ENCODE data around the gene OR10A3.

The OR10A3 gene

GRCh38 chr11:7982582-7983119 is 41.1 kb upstream of the OR10A3 start:
- no peak overlapping the region for H2AK5ac ChIP-seq (ENCODE audit: low read length, severe bottlenecking)
- H3K23ac ChIP-seq (ENCODE audit: low read length in 2 of 2): no peak overlapping the region
- no peaks in the 10 kb centered on the region for H3K36me3 ChIP-seq (ENCODE audit: control insufficient read depth in 1 of 2, insufficient read depth in 2 of 2, low read depth in 1 of 2, low read length in 2 of 2)
- peaks cover 6% of the 10 kb centered on the region for H3K4me1 ChIP-seq (ENCODE audit: control insufficient read depth, insufficient read depth, low read depth, low read length)
- no peak overlapping the region for H3K4me3 ChIP-seq (ENCODE audit: insufficient read depth in 1 of 2, low read depth in 1 of 2, low read length in 2 of 2)
- no peak for DNase-seq
- H3K27me3 ChIP-seq (ENCODE audit: control insufficient read depth in 1 of 2, insufficient read depth in 1 of 2, low read length in 2 of 2): no peaks in the 10 kb centered on the region
- no peaks in the 10 kb centered on the region for H3K9me3 ChIP-seq (ENCODE audit: control insufficient read depth, low read length)
- no peak overlapping the region for H3K4me2 ChIP-seq (ENCODE audit: low read length, poor library complexity, severe bottlenecking)
- no peak overlapping the region for H3K18ac ChIP-seq (ENCODE audit: low read depth in 1 of 2, low read length in 2 of 2)
- no peak overlapping the region for H2AFZ ChIP-seq (ENCODE audit: low read depth, low read length)
- H3K4ac ChIP-seq (ENCODE audit: low read depth in 1 of 2, low read length in 2 of 2): no peak overlapping the region
- no peak overlapping the region for H4K91ac ChIP-seq (ENCODE audit: low read length)
- H3K9ac ChIP-seq (ENCODE audit: low read length): no peak overlapping the region
- H2BK15ac ChIP-seq (ENCODE audit: low read depth, poor library complexity, severe bottlenecking): no peak overlapping the region
- no peak overlapping the region for H3K27ac ChIP-seq (ENCODE audit: low read length, poor library complexity, severe bottlenecking)
- no CpG with 5 or more reads among the region's 1 CpG for WGBS
- no peak overlapping the region for H2BK12ac ChIP-seq (ENCODE audit: low read length in 2 of 2)
- no peak overlapping the region for H4K8ac ChIP-seq (ENCODE audit: low read length)
- H2BK5ac ChIP-seq (ENCODE audit: low read depth, low read length, poor library complexity, severe bottlenecking): no peak overlapping the region
- H3K14ac ChIP-seq (ENCODE audit: low read length in 2 of 2): no peak overlapping the region
- H2BK120ac ChIP-seq (ENCODE audit: low read depth, low read length): no peak overlapping the region
- H3K79me1 ChIP-seq (replicated peaks; ENCODE audit: low read length, poor library complexity, severe bottlenecking): no peaks in the 10 kb centered on the region

- H3K14ac ChIP-seq (ENCODE audit: low read length in 2 of 2): no peak overlapping the region
Observed at GRCh38 chr11:7981619-7982157, 40.2 kb upstream of the OR10A3 start.

GRCh38 chr11:7977232-7977917 is 35.9 kb upstream of the OR10A3 start:
- Histone ChIP-seq H4K91ac (ENCODE audit: low read length) (no peak overlapping the region), H3K4me3 (ENCODE audit: insufficient read depth in 1 of 2, low read depth in 1 of 2, low read length in 2 of 2) (no peak overlapping the region), H2AFZ (ENCODE audit: low read depth, low read length) (peak overlapping the region; percentile 27), H2BK12ac (ENCODE audit: low read length in 2 of 2) (no peak overlapping the region), H3K9me3 (ENCODE audit: control insufficient read depth, low read length) (no peaks in the 10 kb centered on the region), H3K4me1 (ENCODE audit: control insufficient read depth, insufficient read depth, low read depth, low read length) (peaks cover 5% of the 10 kb centered on the region), H3K9ac (ENCODE audit: low read length) (no peak overlapping the region), H3K14ac (ENCODE audit: low read length in 2 of 2) (no peak overlapping the region), H2AK5ac (ENCODE audit: low read length, severe bottlenecking) (no peak overlapping the region), H4K8ac (ENCODE audit: low read length) (no peak overlapping the region), H3K18ac (ENCODE audit: low read depth in 1 of 2, low read length in 2 of 2) (no peak overlapping the region), H3K27me3 (ENCODE audit: control insufficient read depth in 1 of 2, insufficient read depth in 1 of 2, low read length in 2 of 2) (no peaks in the 10 kb centered on the region), H2BK15ac (ENCODE audit: low read depth, poor library complexity, severe bottlenecking) (no peak overlapping the region), H3K4ac (ENCODE audit: low read depth in 1 of 2, low read length in 2 of 2) (no peak overlapping the region), H2BK120ac (ENCODE audit: low read depth, low read length) (no peak overlapping the region), H3K36me3 (ENCODE audit: control insufficient read depth in 1 of 2, insufficient read depth in 2 of 2, low read depth in 1 of 2, low read length in 2 of 2) (no peaks in the 10 kb centered on the region), H3K79me1 (replicated peaks; ENCODE audit: low read length, poor library complexity, severe bottlenecking) (no peaks in the 10 kb centered on the region), H3K27ac (ENCODE audit: low read length, poor library complexity, severe bottlenecking) (peak overlapping the region; percentile 66), H2BK5ac (ENCODE audit: low read depth, low read length, poor library complexity, severe bottlenecking) (no peak overlapping the region), H3K4me2 (ENCODE audit: low read length, poor library complexity, severe bottlenecking) (no peak overlapping the region), H3K23ac (ENCODE audit: low read length in 2 of 2) (no peak overlapping the region)
- DNase-seq: peak; percentile 63
- WGBS: 14% methylated on average over 5 of the region's 5 CpGs

More at GRCh38 chr11:7981619-7982157, 40.2 kb upstream of the OR10A3 start:
- no peak overlapping the region for H3K4me3 ChIP-seq (ENCODE audit: insufficient read depth in 1 of 2, low read depth in 1 of 2, low read length in 2 of 2)
- 100% methylated on average over 1 of the region's 1 CpG for WGBS
- no peaks in the 10 kb centered on the region for H3K9me3 ChIP-seq (ENCODE audit: control insufficient read depth, low read length)
- H2BK5ac ChIP-seq (ENCODE audit: low read depth, low read length, poor library complexity, severe bottlenecking): no peak overlapping the region
- no peak overlapping the region for H2AFZ ChIP-seq (ENCODE audit: low read depth, low read length)
- H3K36me3 ChIP-seq (ENCODE audit: control insufficient read depth in 1 of 2, insufficient read depth in 2 of 2, low read depth in 1 of 2, low read length in 2 of 2): no peaks in the 10 kb centered on the region
- no peak overlapping the region for H4K91ac ChIP-seq (ENCODE audit: low read length)
- H3K4me1 ChIP-seq (ENCODE audit: control insufficient read depth, insufficient read depth, low read depth, low read length): peaks cover 5% of the 10 kb centered on the region
- H3K23ac ChIP-seq (ENCODE audit: low read length in 2 of 2): no peak overlapping the region
- H2BK15ac ChIP-seq (ENCODE audit: low read depth, poor library complexity, severe bottlenecking): no peak overlapping the region
- DNase-seq: no peak
- no peak overlapping the region for H4K8ac ChIP-seq (ENCODE audit: low read length)
- H3K27me3 ChIP-seq (ENCODE audit: control insufficient read depth in 1 of 2, insufficient read depth in 1 of 2, low read length in 2 of 2): no peaks in the 10 kb centered on the region
- H2BK12ac ChIP-seq (ENCODE audit: low read length in 2 of 2): no peak overlapping the region
- no peak overlapping the region for H3K4me2 ChIP-seq (ENCODE audit: low read length, poor library complexity, severe bottlenecking)
- H2AK5ac ChIP-seq (ENCODE audit: low read length, severe bottlenecking): no peak overlapping the region
- no peak overlapping the region for H3K27ac ChIP-seq (ENCODE audit: low read length, poor library complexity, severe bottlenecking)
- H3K79me1 ChIP-seq (replicated peaks; ENCODE audit: low read length, poor library complexity, severe bottlenecking): no peaks in the 10 kb centered on the region
- no peak overlapping the region for H3K18ac ChIP-seq (ENCODE audit: low read depth in 1 of 2, low read length in 2 of 2)
- H2BK120ac ChIP-seq (ENCODE audit: low read depth, low read length): no peak overlapping the region
- no peak overlapping the region for H3K9ac ChIP-seq (ENCODE audit: low read length)
- no peak overlapping the region for H3K4ac ChIP-seq (ENCODE audit: low read depth in 1 of 2, low read length in 2 of 2)

- Histone ChIP-seq H4K91ac (ENCODE audit: low read length) (no peak overlapping the region), H3K27me3 (ENCODE audit: control insufficient read depth in 1 of 2, insufficient read depth in 1 of 2, low read length in 2 of 2) (no peaks in the 10 kb centered on the region), H3K79me1 (replicated peaks; ENCODE audit: low read length, poor library complexity, severe bottlenecking) (no peaks in the 10 kb centered on the region), H3K4me2 (ENCODE audit: low read length, poor library complexity, severe bottlenecking) (no peak overlapping the region), H3K4me1 (ENCODE audit: control insufficient read depth, insufficient read depth, low read depth, low read length) (peaks cover 5% of the 10 kb centered on the region), H3K23ac (ENCODE audit: low read length in 2 of 2) (no peak overlapping the region), H2BK15ac (ENCODE audit: low read depth, poor library complexity, severe bottlenecking) (no peak overlapping the region), H2BK5ac (ENCODE audit: low read depth, low read length, poor library complexity, severe bottlenecking) (no peak overlapping the region), H3K4ac (ENCODE audit: low read depth in 1 of 2, low read length in 2 of 2) (no peak overlapping the region), H2AK5ac (ENCODE audit: low read length, severe bottlenecking) (no peak overlapping the region), H3K36me3 (ENCODE audit: control insufficient read depth in 1 of 2, insufficient read depth in 2 of 2, low read depth in 1 of 2, low read length in 2 of 2) (no peaks in the 10 kb centered on the region), H3K9ac (ENCODE audit: low read length) (no peak overlapping the region), H2AFZ (ENCODE audit: low read depth, low read length) (no peak overlapping the region), H2BK12ac (ENCODE audit: low read length in 2 of 2) (no peak overlapping the region), H2BK120ac (ENCODE audit: low read depth, low read length) (no peak overlapping the region), H3K27ac (ENCODE audit: low read length, poor library complexity, severe bottlenecking) (no peak overlapping the region), H3K14ac (ENCODE audit: low read length in 2 of 2) (no peak overlapping the region), H4K8ac (ENCODE audit: low read length) (no peak overlapping the region), H3K4me3 (ENCODE audit: insufficient read depth in 1 of 2, low read depth in 1 of 2, low read length in 2 of 2) (no peak overlapping the region), H3K9me3 (ENCODE audit: control insufficient read depth, low read length) (no peaks in the 10 kb centered on the region), H3K18ac (ENCODE audit: low read depth in 1 of 2, low read length in 2 of 2) (no peak overlapping the region)
- 100% methylated on average over 2 of the region's 2 CpGs for WGBS
- DNase-seq: no peak
Observed at GRCh38 chr11:7974668-7975067, 33.2 kb upstream of the OR10A3 start.
